Aorta (tissue), 5 donors: ENCODE results near the gene DRC1. TPM values are rescaled to one million over a fixed set of nuclear protein-coding genes. Genes with fewer than 3 reads are reported as not detected.

Source experiments
- ATAC-seq: fragments of 200-7000 bp; cut with Tn5 transposase; one replicate; pipeline ENCODE4 v1.9.1; 2022; ENCODE audit warnings: moderate library complexity; ENCODE audit not compliant: low FRiP score
- DNase-seq, 2 donors: peaks; one replicate each; pipeline ENCODE4 v3.0.0-alpha.2; 2020
- H3K27ac ChIP-seq, 2 donors: one replicate each; pipeline ENCODE4 v1.5.1; 2013; ENCODE audit warnings: low read length in 2 of 2, mild to moderate bottlenecking in 2 of 2, moderate library complexity in 2 of 2, control low read depth in 1 of 2, inconsistent platforms in 1 of 2, low read depth in 1 of 2
- H3K27me3 ChIP-seq, 2 donors: one replicate each; pipeline ENCODE4 v1.6.1; 2013; ENCODE audit warnings: control low read depth in 1 of 2, low read length in 1 of 2, mild to moderate bottlenecking in 1 of 2, moderate library complexity in 1 of 2; ENCODE audit not compliant: insufficient read depth in 2 of 2, control insufficient read depth in 1 of 2
- H3K36me3 ChIP-seq, 2 donors: one replicate each; pipeline ENCODE4 v1.6.1; 2013; ENCODE audit warnings: control low read depth in 1 of 2, low read length in 1 of 2, mild to moderate bottlenecking in 1 of 2; ENCODE audit not compliant: insufficient read depth in 2 of 2, control insufficient read depth in 1 of 2
- H3K4me1 ChIP-seq, 2 donors: one replicate each; pipeline ENCODE4 v1.6.1; 2013; ENCODE audit warnings: low read length in 2 of 2, control low read depth in 1 of 2, mild to moderate bottlenecking in 1 of 2, moderate library complexity in 1 of 2; ENCODE audit not compliant: insufficient read depth in 2 of 2, control insufficient read depth in 1 of 2
- H3K4me3 ChIP-seq, 2 donors: one replicate each; pipeline ENCODE4 v1.5.1; 2013; ENCODE audit warnings: low read length in 2 of 2, control low read depth in 1 of 2, mild to moderate bottlenecking in 1 of 2
- H3K9me3 ChIP-seq: one replicate; pipeline ENCODE4 v1.6.1; 2013; ENCODE audit warnings: mild to moderate bottlenecking, low read length; ENCODE audit not compliant: control insufficient read depth
- WGBS, 2 donors: extraction: QIAGEN DNeasy Blood & Tissue Kit; methylation state at CpG; one replicate each; pipeline ENCODE4 v1.1.7; 2013; 5-methylcytosine and 5-hydroxymethylcytosine counted together
- intact Hi-C, 2 donors: fragments of 100-400 bp; cut with DNase I; formaldehyde crosslinking; loops; one replicate each; pipeline versions ENCODE4 v1.14.2 to v1.15.0; 2022
- polyA plus RNA-seq, 2 donors: library from polyadenylated mRNA; stranded (reverse); fragments of 200-250 nt; gene quantifications; one replicate each; pipeline ENCODE4 v1.2.3, GENCODE V29; 2013
- total RNA-seq, 2 donors: library from RNA; stranded (reverse); fragmentation: NEBNext Ultra II Directional; extraction: Animal tissue kit (Norgen Biotek cat#: 25700); gene quantifications; one replicate each; pipeline ENCODE4 v1.2.1, GENCODE V29; 2021
- donor health status: healthy with polysubstance abuse.
- donor health status: Bipolar disorder and iron deficiency.
- donor health status: DM: no; HTN: no; CAD: no.
- donor health status: DM: no; HTN: no; CAD: no.
- donor health status: DM: yes; HTN: yes; CAD: no.

The DRC1 gene
- total and polyA plus RNA-seq, 4 donors = 0.51 TPM; not detected in 3

- 91 to 92% methylated on average over 17 to 18 of the region's 18 CpGs for WGBS, 2 donors
- H3K9me3 ChIP-seq = no peaks in the 10 kb centered on the region
- no peaks in the 10 kb centered on the region for H3K4me1 ChIP-seq
- DNase-seq = peak; percentile 66 to 68
- H3K36me3 ChIP-seq = no peaks in the 10 kb centered on the region
- H3K4me3 ChIP-seq = no peak overlapping the region
- intact Hi-C loops = no loop called here
- no peak overlapping the region for H3K27ac ChIP-seq
- ATAC-seq = peak; percentile 61
- H3K27me3 ChIP-seq = no peaks in the 10 kb centered on the region
These were observed 54.1 kb downstream of the DRC1 start for GRCh38 chr2:26455670-26456439.

- ATAC-seq = no peak
These were observed 54.9 kb downstream of the DRC1 start for GRCh38 chr2:26456440-26457250.

GRCh38 chr2:26457251-26457666 lies 55.5 kb downstream of the DRC1 start:
- H3K27me3 ChIP-seq = no peaks in the 10 kb centered on the region
- DNase-seq (no peak), ATAC-seq (no peak)
- intact Hi-C loops = no loop called here
- 80 to 82% methylated on average over 10 to 11 of the region's 11 CpGs for WGBS, 2 donors
- no peaks in the 10 kb centered on the region for H3K36me3 ChIP-seq
- H3K4me1 ChIP-seq = no peaks in the 10 kb centered on the region
- H3K9me3 ChIP-seq = no peaks in the 10 kb centered on the region
- H3K4me3 ChIP-seq = no peak overlapping the region
- H3K27ac ChIP-seq = no peak overlapping the region

More at GRCh38 chr2:26456440-26457250, 54.9 kb downstream of the DRC1 start:
- H3K4me3 ChIP-seq = no peak overlapping the region
- 94 to 97% methylated on average over 10 of the region's 10 CpGs for WGBS, 2 donors
- intact Hi-C loops = no loop called here
- no peaks in the 10 kb centered on the region for H3K9me3 ChIP-seq
- H3K27me3 ChIP-seq = no peaks in the 10 kb centered on the region
- H3K4me1 ChIP-seq = no peaks in the 10 kb centered on the region
- no peak for DNase-seq
- H3K36me3 ChIP-seq = no peaks in the 10 kb centered on the region
- H3K27ac ChIP-seq = no peak overlapping the region

GRCh38 chr2:26457695-26458364 lies 56.1 kb downstream of the DRC1 start:
- H3K27ac ChIP-seq = no peak overlapping the region
- H3K4me1 ChIP-seq = no peaks in the 10 kb centered on the region
- H3K4me3 ChIP-seq = no peak overlapping the region
- no peak for ATAC-seq
- H3K36me3 ChIP-seq = no peaks in the 10 kb centered on the region
- H3K27me3 ChIP-seq = no peaks in the 10 kb centered on the region
- no peaks in the 10 kb centered on the region for H3K9me3 ChIP-seq
- 94 to 95% methylated on average over 19 of the region's 19 CpGs for WGBS, 2 donors
- DNase-seq = peak in 1 of 2 donors; percentile 59
- intact Hi-C loops = no loop called here

- Histone ChIP-seq H3K27ac (no peak overlapping the region), H3K9me3 (no peaks in the 10 kb centered on the region), H3K4me3 (no peak overlapping the region), H3K4me1 (no peaks in the 10 kb centered on the region), H3K27me3 (no peaks in the 10 kb centered on the region), H3K36me3 (no peaks in the 10 kb centered on the region)
- intact Hi-C loops = no loop called here
- 89 to 92% methylated on average over 14 of the region's 14 CpGs for WGBS, 2 donors
- ATAC-seq (no peak), DNase-seq (peak in 1 of 2 donors; percentile 54)
These were observed 56.8 kb downstream of the DRC1 start for GRCh38 chr2:26458365-26459042.

- Histone ChIP-seq H3K4me1 (no peaks in the 10 kb centered on the region), H3K4me3 (no peak overlapping the region), H3K27ac (no peak overlapping the region), H3K27me3 (no peaks in the 10 kb centered on the region), H3K36me3 (no peaks in the 10 kb centered on the region), H3K9me3 (no peaks in the 10 kb centered on the region)
- intact Hi-C loops = no loop called here
- WGBS, 2 donors = 88% methylated on average over 12 to 15 of the region's 15 CpGs
- DNase-seq (peak in 1 of 2 donors; percentile 75), ATAC-seq (no peak)
These were observed 58.4 kb downstream of the DRC1 start for GRCh38 chr2:26459991-26460612.

GRCh38 chr2:26460613-26461031 lies 58.9 kb downstream of the DRC1 start:
- Histone ChIP-seq H3K4me3 (no peak overlapping the region), H3K4me1 (no peaks in the 10 kb centered on the region), H3K36me3 (no peaks in the 10 kb centered on the region), H3K27me3 (no peaks in the 10 kb centered on the region), H3K9me3 (no peaks in the 10 kb centered on the region), H3K27ac (no peak overlapping the region)
- WGBS, 2 donors = 90 to 92% methylated on average over 19 of the region's 19 CpGs
- DNase-seq (peak in 1 of 2 donors; percentile 64), ATAC-seq (no peak)
- intact Hi-C loops = no loop called here

- no peak overlapping the region for H3K27ac ChIP-seq
- H3K4me1 ChIP-seq = no peaks in the 10 kb centered on the region
- no peaks in the 10 kb centered on the region for H3K27me3 ChIP-seq
- 94% methylated on average over 19 of the region's 19 CpGs for WGBS, 2 donors
- H3K4me3 ChIP-seq = no peak overlapping the region
- no peaks in the 10 kb centered on the region for H3K36me3 ChIP-seq
- DNase-seq = peak; percentile 35 to 67
- ATAC-seq = no peak
- intact Hi-C loops = no loop called here
- H3K9me3 ChIP-seq = no peaks in the 10 kb centered on the region
These were observed 59.9 kb downstream of the DRC1 start for GRCh38 chr2:26461601-26462023.
